Vagina (tissue), 2 donors: Measurements from ENCODE around the gene E4F1. TPM values are rescaled to one million over a fixed set of nuclear protein-coding genes. Genes with fewer than 3 reads are reported as not detected.

Experiments used
- DNase-seq, 2 donors: peaks; one replicate each; pipeline ENCODE4 v3.0.0-alpha.2; 2017; ENCODE audit errors: extremely low spot score in 2 of 2
- H3K27ac ChIP-seq: fragments of 200-600 bp; sonication (generic); one replicate; pipeline ENCODE4 v1.5.1; 2019
- H3K27me3 ChIP-seq: fragments of 200-600 bp; sonication (generic); one replicate; pipeline ENCODE4 v1.5.1; 2019
- H3K36me3 ChIP-seq, 2 donors: fragments of 200-600 bp; sonication (generic); one replicate each; pipeline ENCODE4 v1.5.1; 2017 to 2019
- H3K4me1 ChIP-seq: fragments of 200-600 bp; sonication (generic); one replicate; pipeline ENCODE4 v1.5.1; 2019
- H3K4me3 ChIP-seq, 2 donors: fragments of 200-600 bp; sonication (generic); 1 replicate in 1 of 2; 2 replicates in 1 of 2; pipeline ENCODE4 v1.5.1; 2016 to 2019
- H3K9me3 ChIP-seq: fragments of 200-600 bp; sonication (generic); one replicate; pipeline ENCODE4 v1.5.1; 2019
- POLR2A ChIP-seq, 2 donors: fragments of 450-650 bp; IDR thresholded peaks; one replicate each; pipeline ENCODE4 v1.6.1; 2017; ENCODE audit warnings: antibody characterized with exemption in 2 of 2, mild to moderate bottlenecking in 2 of 2, moderate library complexity in 2 of 2
- POLR2AphosphoS5 ChIP-seq, 2 donors: sonication (generic); formaldehyde crosslinking; IDR thresholded peaks; one replicate each; pipeline ENCODE4 v1.9.0; 2017; ENCODE audit warnings: antibody characterized with exemption in 2 of 2, mild to moderate bottlenecking in 2 of 2, low read depth in 1 of 2; ENCODE audit not compliant: insufficient read depth in 1 of 2
- intact Hi-C: fragments of 100-400 bp; cut with DNase I; formaldehyde crosslinking; loops from one replicate; pipeline ENCODE4 v1.15.1; 2023
- total RNA-seq: library from RNA; depleted of rRNA; stranded (reverse); fragments of >200 nt; gene quantifications from one replicate; pipeline ENCODE4 v1.2.3, GENCODE V29; 2016
- TF ChIP-seq, protein P1 (sequence below), 3 experiments: fragments of 450-650 bp in 2 of 3; fragments of 200-600 bp in 1 of 3; sonication (generic) in 1 of 3; IDR thresholded peaks; one replicate each; pipeline ENCODE4 v1.5.1; 2017 to 2019; ENCODE audit warnings: antibody characterized with exemption in 3 of 3, mild to moderate bottlenecking in 2 of 3, moderate library complexity in 2 of 3

E4F1 gene
- total RNA-seq, 1 donor from 2014 or later, result 70.0 TPM

DNA sequence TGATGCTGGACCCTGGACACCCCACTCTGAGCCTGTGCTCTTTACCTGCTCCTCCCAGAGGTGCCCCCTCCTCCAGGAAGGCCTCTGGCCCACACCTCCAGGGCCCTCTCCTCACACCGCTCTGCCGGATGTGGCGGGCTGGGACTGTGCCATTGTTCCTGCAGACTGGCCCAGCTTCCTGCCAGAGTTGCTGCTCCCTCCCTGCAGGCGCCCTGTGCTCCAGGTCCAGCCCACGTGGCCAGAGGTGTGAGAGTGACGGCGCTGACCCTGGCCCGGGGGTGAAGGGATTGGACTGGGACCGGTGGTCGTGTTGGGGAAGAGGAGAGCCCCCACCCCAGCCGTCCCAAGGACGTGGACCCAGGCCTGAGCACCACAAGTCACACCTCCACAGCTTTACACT is 5.7 kb downstream of the E4F1 start:
- Histone ChIP-seq H3K4me3 (no peak overlapping the region), H3K9me3 (no peaks in the 10 kb centered on the region), H3K27ac (no peak overlapping the region), H3K27me3 (no peaks in the 10 kb centered on the region), H3K4me1 (peaks cover 42% of the 10 kb centered on the region), H3K36me3 (peaks cover 0 to 51% of the 10 kb centered on the region in 2 donors)
- no peak for DNase-seq
- intact Hi-C loops, result no loop called here
- TF ChIP-seq POLR2A (IDR thresholded peaks at IDR 0.05) (no peak), POLR2AphosphoS5 (IDR thresholded peaks at IDR 0.05; ENCODE audit: insufficient read depth in 1 of 2, low read depth in 1 of 2) (no peak)
- TF ChIP-seq, protein P1, sequence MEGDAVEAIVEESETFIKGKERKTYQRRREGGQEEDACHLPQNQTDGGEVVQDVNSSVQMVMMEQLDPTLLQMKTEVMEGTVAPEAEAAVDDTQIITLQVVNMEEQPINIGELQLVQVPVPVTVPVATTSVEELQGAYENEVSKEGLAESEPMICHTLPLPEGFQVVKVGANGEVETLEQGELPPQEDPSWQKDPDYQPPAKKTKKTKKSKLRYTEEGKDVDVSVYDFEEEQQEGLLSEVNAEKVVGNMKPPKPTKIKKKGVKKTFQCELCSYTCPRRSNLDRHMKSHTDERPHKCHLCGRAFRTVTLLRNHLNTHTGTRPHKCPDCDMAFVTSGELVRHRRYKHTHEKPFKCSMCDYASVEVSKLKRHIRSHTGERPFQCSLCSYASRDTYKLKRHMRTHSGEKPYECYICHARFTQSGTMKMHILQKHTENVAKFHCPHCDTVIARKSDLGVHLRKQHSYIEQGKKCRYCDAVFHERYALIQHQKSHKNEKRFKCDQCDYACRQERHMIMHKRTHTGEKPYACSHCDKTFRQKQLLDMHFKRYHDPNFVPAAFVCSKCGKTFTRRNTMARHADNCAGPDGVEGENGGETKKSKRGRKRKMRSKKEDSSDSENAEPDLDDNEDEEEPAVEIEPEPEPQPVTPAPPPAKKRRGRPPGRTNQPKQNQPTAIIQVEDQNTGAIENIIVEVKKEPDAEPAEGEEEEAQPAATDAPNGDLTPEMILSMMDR (IDR thresholded peaks at IDR 0.05), result no peak

DNA sequence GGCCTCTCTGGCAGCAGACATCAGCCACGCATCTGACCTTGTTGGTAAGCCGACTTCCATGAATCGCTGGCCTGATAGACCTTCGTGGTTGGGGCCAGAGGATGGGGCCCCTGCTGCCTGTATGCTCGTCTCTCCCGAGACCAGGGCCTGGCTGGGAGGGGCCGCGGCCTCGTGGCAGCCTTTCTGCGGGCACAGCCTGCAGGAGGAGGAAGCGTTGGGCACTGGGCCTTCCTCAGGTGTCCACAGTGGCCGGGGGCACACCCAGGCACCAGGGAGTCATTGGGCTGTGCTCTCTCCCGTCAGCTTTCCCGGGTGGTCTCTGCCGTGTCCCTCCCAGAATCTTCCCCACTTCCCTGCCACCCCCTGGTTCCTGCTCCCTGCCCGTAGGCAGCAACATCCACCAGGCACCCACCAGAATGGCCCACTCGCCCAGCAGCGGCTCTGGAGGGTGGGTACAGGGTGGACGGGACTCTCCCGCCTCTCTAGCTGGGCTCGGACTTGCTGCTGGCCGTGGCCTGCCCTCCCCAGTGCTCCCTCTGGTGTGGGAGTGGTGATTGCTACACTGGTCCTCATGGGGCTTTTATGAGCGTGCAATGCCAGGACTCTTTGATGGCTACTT is 6.3 kb downstream of the E4F1 start:
- no peak for DNase-seq
- Histone ChIP-seq H3K27me3 (no peaks in the 10 kb centered on the region), H3K4me1 (peaks cover 36% of the 10 kb centered on the region), H3K4me3 (no peak overlapping the region), H3K27ac (no peak overlapping the region), H3K9me3 (no peaks in the 10 kb centered on the region), H3K36me3 (peaks cover 0 to 58% of the 10 kb centered on the region in 2 donors)
- TF ChIP-seq, protein P1 (IDR thresholded peaks at IDR 0.05), result no peak
- TF ChIP-seq POLR2A (IDR thresholded peaks at IDR 0.05) (no peak), POLR2AphosphoS5 (IDR thresholded peaks at IDR 0.05; ENCODE audit: insufficient read depth in 1 of 2, low read depth in 1 of 2) (no peak)
- intact Hi-C loops, result no loop called here

DNA sequence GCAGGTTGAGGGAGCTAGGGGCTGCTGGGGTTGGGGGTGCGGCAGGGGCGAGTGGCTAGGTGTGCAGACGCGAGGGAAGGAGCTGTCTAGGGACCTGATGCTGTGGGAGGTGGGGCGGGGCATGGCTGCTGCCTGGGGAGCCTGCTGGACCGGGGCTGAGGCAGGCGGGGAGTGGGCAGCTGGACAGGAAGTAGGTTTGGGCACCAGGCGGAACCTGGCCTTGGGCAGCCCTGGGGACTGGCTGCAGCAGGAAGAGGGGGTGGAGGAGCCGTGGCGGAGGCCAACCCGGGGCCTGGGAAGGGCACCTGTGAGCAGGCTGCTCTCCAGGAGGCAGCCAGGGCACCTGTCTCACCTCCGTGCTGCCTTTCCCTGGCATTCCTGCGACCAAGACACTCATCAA is 7.0 kb downstream of the E4F1 start:
- Histone ChIP-seq H3K4me1 (peaks cover 30% of the 10 kb centered on the region), H3K27ac (no peak overlapping the region), H3K27me3 (no peaks in the 10 kb centered on the region), H3K4me3 (no peak overlapping the region), H3K9me3 (no peaks in the 10 kb centered on the region), H3K36me3 (peaks cover 0 to 64% of the 10 kb centered on the region in 2 donors)
- no peak for DNase-seq
- TF ChIP-seq, protein P1 (IDR thresholded peaks at IDR 0.05), result no peak
- TF ChIP-seq POLR2A (IDR thresholded peaks at IDR 0.05) (no peak), POLR2AphosphoS5 (IDR thresholded peaks at IDR 0.05; ENCODE audit: insufficient read depth in 1 of 2, low read depth in 1 of 2) (no peak)
- intact Hi-C loops, result no loop called here

DNA sequence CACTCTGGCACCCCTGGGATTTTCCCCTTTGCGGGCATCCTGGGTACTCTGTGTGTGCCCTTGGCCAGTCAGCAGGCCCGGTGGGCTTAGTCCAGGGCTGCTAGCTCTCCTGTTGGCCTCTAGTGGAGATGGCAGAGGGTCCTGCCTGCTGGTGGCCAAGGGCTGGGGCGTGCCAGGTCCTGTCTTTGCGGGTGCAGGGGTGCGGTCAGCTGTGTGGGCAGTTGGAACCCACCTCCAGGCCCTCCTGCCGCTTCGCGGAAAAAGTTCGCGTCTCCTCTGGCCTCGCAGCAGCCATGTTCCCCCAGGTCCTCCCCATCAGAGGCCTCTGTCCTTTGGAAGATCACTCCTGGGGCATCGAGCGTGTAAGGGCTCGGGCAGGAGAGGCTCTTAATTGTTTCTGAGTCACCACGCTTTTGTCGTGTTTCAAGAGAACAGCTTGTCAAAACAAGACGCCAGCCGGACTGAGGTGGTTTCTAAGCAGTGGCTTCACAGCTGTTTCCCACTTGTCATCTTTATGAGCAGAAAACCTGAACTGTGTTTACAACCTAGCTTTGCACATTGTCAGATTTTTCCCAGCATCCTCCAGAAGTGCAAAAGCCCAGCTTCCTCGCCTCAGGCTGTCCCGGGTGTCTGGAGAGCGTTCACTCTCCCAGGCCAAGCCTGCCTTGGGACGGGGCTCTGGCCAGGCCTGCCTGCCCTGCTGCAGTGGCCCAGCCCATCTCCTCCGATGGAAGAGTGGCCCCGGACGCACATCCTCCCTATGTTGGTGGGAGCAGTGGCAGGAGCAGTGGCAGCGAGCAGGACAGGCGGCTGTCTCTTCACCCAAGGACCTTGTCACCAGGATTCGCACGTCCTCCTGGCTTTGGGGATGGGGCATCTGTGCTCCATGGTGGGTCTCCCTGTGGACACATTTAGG is 7.9 kb downstream of the E4F1 start:
- no peaks in the 10 kb centered on the region for H3K9me3 ChIP-seq
- no peak overlapping the region for H3K4me3 ChIP-seq
- TF ChIP-seq, protein P1 (IDR thresholded peaks at IDR 0.05), result no peak
- TF ChIP-seq POLR2AphosphoS5 (IDR thresholded peaks at IDR 0.05; ENCODE audit: insufficient read depth in 1 of 2, low read depth in 1 of 2), result peak in 1 of 2 donors; percentile 47
- H3K27me3 ChIP-seq, result no peaks in the 10 kb centered on the region
- DNase-seq, result no peak
- peaks cover 0 to 67% of the 10 kb centered on the region in 2 donors for H3K36me3 ChIP-seq
- H3K4me1 ChIP-seq, result peaks cover 28% of the 10 kb centered on the region
- intact Hi-C loops, result no loop called here
- no peak overlapping the region for H3K27ac ChIP-seq
